Measurements from ENCODE around the gene SEMA5B. TPM values are rescaled to one million over a fixed set of nuclear protein-coding genes. Genes with fewer than 3 reads are reported as not detected.

The SEMA5B gene
- total and polyA plus RNA-seq, 2 of the 4 experiments (the other 2 are of a cell fraction): not detected

- no CpG with 5 or more reads among the region's 4 CpGs for WGBS, 2 experiments (ENCODE audit: extremely low coverage in 2 of 2, insufficient read length in 1 of 2)
- no peak overlapping the region for H4K91ac ChIP-seq (ENCODE audit: insufficient read depth, low read depth, low read length)
- H2BK120ac ChIP-seq (ENCODE audit: low read depth, low read length): no peak overlapping the region
- peaks cover 68% of the 10 kb centered on the region for H3K27me3 ChIP-seq (ENCODE audit: control insufficient read depth, insufficient read depth, low read length)
- H2AK9ac ChIP-seq (replicated peaks; ENCODE audit: low read depth, low read length, poor library complexity): no peak overlapping the region
- H3K4ac ChIP-seq (ENCODE audit: low read depth, low read length): no peak overlapping the region
- intact Hi-C loops (cut with micrococcal nuclease): no loop called here
- no peaks in the 10 kb centered on the region for H3K79me1 ChIP-seq (ENCODE audit: low read depth in 1 of 2, low read length in 2 of 2)
- no peak overlapping the region for H3K56ac ChIP-seq (ENCODE audit: extremely low read depth, insufficient read depth, low read length)
- no peak overlapping the region for H3K4me2 ChIP-seq (ENCODE audit: low read depth, low read length)
- no peak overlapping the region for H4K5ac ChIP-seq (ENCODE audit: low read depth, low read length)
- no peak overlapping the region for H2BK5ac ChIP-seq (ENCODE audit: low read depth, low read length, poor library complexity, severe bottlenecking)
- H3K23ac ChIP-seq (ENCODE audit: low read depth, low read length): no peak overlapping the region
- in situ Hi-C loops (cut with MboI; ENCODE audit: low sequenced_read_pairs): no loop called here
- CTCF ChIA-PET: no interaction called here
- no peaks in the 10 kb centered on the region for H4K20me1 ChIP-seq (ENCODE audit: insufficient read depth, low read length)
- H2AFZ ChIP-seq (replicated peaks; ENCODE audit: low read length, poor library complexity): no peak overlapping the region
- no peak overlapping the region for H3K27ac ChIP-seq (ENCODE audit: insufficient read depth, low read length)
- H2BK20ac ChIP-seq (ENCODE audit: low read depth, low read length): no peak overlapping the region
- no peaks in the 10 kb centered on the region for H3K36me3 ChIP-seq (ENCODE audit: control insufficient read depth, insufficient read depth, low read length)
- POLR2A ChIA-PET (ENCODE audit: unreplicated experiment): no interaction called here
- no peaks in the 10 kb centered on the region for H3K9me3 ChIP-seq (ENCODE audit: control insufficient read depth, insufficient read depth, low read length)
- H3K18ac ChIP-seq (ENCODE audit: low read depth, low read length): no peak overlapping the region
- H4K8ac ChIP-seq (ENCODE audit: low read depth in 2 of 2, low read length in 2 of 2): no peak overlapping the region
- TF ChIP-seq FOS (IDR thresholded peaks at IDR 0.05; ENCODE audit: low read depth, low read length) (no peak), RCOR1 (IDR thresholded peaks at IDR 0.05; ENCODE audit: insufficient replicate concordance, low read length) (no peak)
- DNase-seq (no peak), ATAC-seq (ENCODE audit: low read depth) (no peak)
- H2BK15ac ChIP-seq (ENCODE audit: low read depth, low read length): no peak overlapping the region
- no peaks in the 10 kb centered on the region for H3K4me1 ChIP-seq (ENCODE audit: control insufficient read depth, insufficient read depth, low read length)
- H2AK5ac ChIP-seq (ENCODE audit: low read depth, low read length): no peak overlapping the region
- no peaks in the 10 kb centered on the region for H3K9me1 ChIP-seq (ENCODE audit: insufficient read depth, low read length)
- dilution Hi-C loops (cut with HindIII; ENCODE audit: low sequenced_read_pairs, unreplicated experiment): no loop called here
- H3K14ac ChIP-seq (replicated peaks; ENCODE audit: low read depth, low read length): no peak overlapping the region
- H3K9ac ChIP-seq (ENCODE audit: low read depth, low read length): no peak overlapping the region
- no TSS peak for BruUV-seq (replicated peaks)
- no peak overlapping the region for H3K4me3 ChIP-seq (ENCODE audit: insufficient read depth, low read depth, low read length)
These were observed 28.7 kb downstream of the SEMA5B start for GRCh38 chr3:122998856-122999255.

Data from IMR-90 (cell line).